ENCODE results near the gene DCST2. TPM values are rescaled to one million over a fixed set of nuclear protein-coding genes. Genes with fewer than 3 reads are reported as not detected.

The DCST2 gene
- total and polyA plus RNA-seq, 2 of the 8 experiments (the other 6 are each of a cell fraction or from before 2014, with no cell fraction given): 0.43 to 2.1 TPM

- Histone ChIP-seq H3K18ac (ENCODE audit: extremely low read depth, low read length) (no peak overlapping the region), H2BK15ac (ENCODE audit: low read length) (peak overlapping the region; percentile 63; the same call in 1 of the 2 replicates), H4K8ac (ENCODE audit: extremely low read depth, insufficient read depth, low read length) (no peak overlapping the region), H3K36me3 (ENCODE audit: control insufficient read depth in 2 of 4, insufficient read depth in 4 of 4, low read length in 3 of 4) (no peaks in the 10 kb centered on the region), H3K9ac (replicated peaks in 1 of 4; ENCODE audit: extremely low read depth in 1 of 4, low read depth in 3 of 4, low read length in 3 of 4) (no peak overlapping the region), H2BK12ac (ENCODE audit: low read depth, low read length) (no peak overlapping the region), H3K79me1 (ENCODE audit: low read depth, low read length) (no peaks in the 10 kb centered on the region; the same call in 1 of the 2 replicates), H3K4me2 (ENCODE audit: insufficient read depth in 1 of 2, low read depth in 2 of 2, low read length in 2 of 2) (no peak overlapping the region), H3K4me1 (replicated peaks in 1 of 4; ENCODE audit: control insufficient read depth in 3 of 4, insufficient read depth in 4 of 4, low read length in 3 of 4) (no peaks in the 10 kb centered on the region), H3K4ac (replicated peaks; ENCODE audit: insufficient read length, low read depth, low read length) (no peak overlapping the region), H2BK20ac (ENCODE audit: low read length) (no peak overlapping the region), H4K20me1 (replicated peaks in 1 of 2; ENCODE audit: control insufficient read depth in 1 of 2, insufficient read depth in 2 of 2, low read length in 2 of 2) (no peaks in the 10 kb centered on the region), H3K27ac (ENCODE audit: low read depth, low read length) (no peak overlapping the region), H3K4me3 (ENCODE audit: extremely low read depth in 1 of 4, insufficient read depth in 2 of 4, low read depth in 3 of 4, low read length in 4 of 4) (no peak overlapping the region), H4K91ac (replicated peaks; ENCODE audit: insufficient read length, low read length) (no peak overlapping the region), H3K9me3 (ENCODE audit: insufficient read depth in 2 of 2, low read depth in 1 of 2, low read length in 1 of 2) (no peaks in the 10 kb centered on the region), H3K79me2 (ENCODE audit: control insufficient read depth in 1 of 2, insufficient read depth in 2 of 2, low read length in 2 of 2) (no peaks in the 10 kb centered on the region), H3K14ac (ENCODE audit: insufficient read length) (no peak overlapping the region), H2BK5ac (ENCODE audit: low read depth, low read length) (no peak overlapping the region), H3K56ac (replicated peaks; ENCODE audit: insufficient read length, low read depth, low read length) (no peak overlapping the region), H3K23me2 (ENCODE audit: low read depth, low read length) (no peaks in the 10 kb centered on the region), H3K23ac (ENCODE audit: insufficient read length) (no peak overlapping the region), H2AK5ac (ENCODE audit: low read depth, low read length) (no peak overlapping the region), H2BK120ac (replicated peaks; ENCODE audit: low read depth, low read length) (no peak overlapping the region), H2AFZ (ENCODE audit: low read length) (no peak overlapping the region), H4K5ac (ENCODE audit: insufficient read length, low read depth, low read length) (no peak overlapping the region), H3K27me3 (replicated peaks in 1 of 4; ENCODE audit: control insufficient read depth in 3 of 4, extremely low read depth in 1 of 4, insufficient read depth in 3 of 4, low read length in 3 of 4) (peaks cover 0 to 2% (median 0%) of the 10 kb centered on the region in 4 experiments; a peak in 3 of 7 replicates)
- TF ChIP-seq CBX5 (IDR thresholded peaks at IDR 0.05; ENCODE audit: low read depth, low read length) (no peak), KDM5A (IDR thresholded peaks at IDR 0.05; ENCODE audit: low read length) (no peak), TBP (IDR thresholded peaks at IDR 0.05; ENCODE audit: low read depth, low read length) (no peak), YY1 (IDR thresholded peaks at IDR 0.05; ENCODE audit: low read depth, low read length) (no peak), ATF3 (IDR thresholded peaks at IDR 0.05; ENCODE audit: insufficient read depth, low read depth, low read length) (no peak)
- POLR2A ChIA-PET (ENCODE audit: partially characterized antibody): interaction anchor here (0.8 to 8.8 kb wide), 4 partner anchors 12 to 44 kb away, joined by 3 to 60 read pairs (median 4); partner anchors contain the start of gene ADAM15
- FAIRE-seq (no peak), DNase-seq (ENCODE audit: low read depth in 1 of 2, low spot score in 2 of 2) (no peak)
- 73% methylated on average over 8 of the region's 8 CpGs; no CpG with 5 or more reads in 1 of the 2 experiments for WGBS, 2 experiments (ENCODE audit: extremely low coverage in 1 of 2, insufficient coverage in 1 of 2, insufficient read length in 1 of 2, insufficient replicate concordance in 2 of 2, low coverage in 1 of 2, low lambda C conversion rate in 2 of 2, missing lambda C conversion rate in 1 of 2)
- CTCF ChIA-PET (ENCODE audit: partially characterized antibody): interaction anchor here (1.3 to 32.4 kb wide), 7 partner anchors 24 to 53 kb away, joined by 3 to 907 read pairs (median 11); partner anchors contain the start of genes ADAM15, EFNA3, EFNA4 and LENEP
Observed at GRCh38 chr1:155038602-155039307, 5.2 kb upstream of the DCST2 start.

Measured in H1 (cell line).